GM23338 (cell line): Measurements from ENCODE around the gene TGFBR1. TPM values are rescaled to one million over a fixed set of nuclear protein-coding genes. Genes with fewer than 3 reads are reported as not detected.

Source experiments
- ATAC-seq: fragments of 200-7000 bp; cut with Tn5 transposase; 3 replicates; pipeline ENCODE4 v1.9.1; 2020
- DNase-seq: peaks from one replicate; pipeline ENCODE4 v3.0.0-alpha.2; 2015; ENCODE audit warnings: low spot score
- H2AFZ ChIP-seq: fragments of 200-600 bp; sonication (generic); 2 replicates; pipeline ENCODE4 v1.8.0; 2016; ENCODE audit warnings: antibody characterized with exemption, mild to moderate bottlenecking, moderate library complexity
- H3F3A ChIP-seq: fragments of 200-600 bp; sonication (generic); replicated peaks from 2 replicates; pipeline ENCODE4 v1.8.0; 2017; ENCODE audit warnings: antibody characterized with exemption, mixed run types, low read depth
- H3K27ac ChIP-seq: fragments of 200-600 bp; sonication (generic); 2 replicates; pipeline ENCODE4 v1.6.1; 2016; ENCODE audit warnings: low read depth
- H3K27me3 ChIP-seq: fragments of 200-600 bp; sonication (generic); 2 replicates; pipeline ENCODE4 v1.8.0; 2016; ENCODE audit warnings: mild to moderate bottlenecking, mixed run types, moderate library complexity; ENCODE audit not compliant: insufficient read depth
- H3K36me3 ChIP-seq: fragments of 200-600 bp; sonication (generic); 2 replicates; pipeline ENCODE4 v1.8.0; 2016; ENCODE audit warnings: mild to moderate bottlenecking; ENCODE audit not compliant: insufficient read depth
- H3K4me1 ChIP-seq: fragments of 200-600 bp; sonication (generic); 2 replicates; pipeline ENCODE4 v1.8.0; 2016; ENCODE audit warnings: mild to moderate bottlenecking, moderate library complexity; ENCODE audit not compliant: insufficient read depth
- H3K4me2 ChIP-seq: fragments of 200-600 bp; sonication (generic); 2 replicates; pipeline ENCODE4 v1.7.1; 2017; ENCODE audit warnings: mixed run types
- H3K4me3 ChIP-seq: fragments of 200-600 bp; sonication (generic); 2 replicates; pipeline ENCODE4 v1.6.1; 2016; ENCODE audit warnings: mixed run types
- H3K79me2 ChIP-seq: fragments of 200-600 bp; sonication (generic); replicated peaks from 2 replicates; pipeline ENCODE4 v1.8.0; 2017; ENCODE audit warnings: mild to moderate bottlenecking; ENCODE audit not compliant: insufficient read depth
- H3K9me2 ChIP-seq: fragments of 200-600 bp; sonication (generic); 2 replicates; pipeline ENCODE4 v1.8.0; 2017; ENCODE audit not compliant: insufficient read depth
- H4K20me1 ChIP-seq: fragments of 200-600 bp; sonication (generic); replicated peaks from 2 replicates; pipeline ENCODE4 v1.8.0; 2017; ENCODE audit warnings: mild to moderate bottlenecking; ENCODE audit not compliant: insufficient read depth
- H3K27ac Mint-ChIP-seq: 2 replicates; pipeline ENCODE4 v1.8.0; 2020; ENCODE audit warnings: inconsistent platforms, mild to moderate bottlenecking, moderate library complexity, mixed read lengths
- H3K27me3 Mint-ChIP-seq: 3 replicates; pipeline ENCODE4 v1.8.0; 2022; ENCODE audit warnings: low read depth, mild to moderate bottlenecking, moderate library complexity, mixed read lengths, inconsistent platforms; ENCODE audit not compliant: insufficient read depth, poor library complexity
- H3K36me3 Mint-ChIP-seq: 3 replicates; pipeline ENCODE4 v1.8.0; 2021; ENCODE audit warnings: low read depth, mild to moderate bottlenecking, inconsistent platforms, moderate library complexity, mixed read lengths
- H3K4me1 Mint-ChIP-seq: 3 replicates; pipeline ENCODE4 v1.8.0; 2020; ENCODE audit warnings: mild to moderate bottlenecking, inconsistent platforms, mixed read lengths
- H3K4me3 Mint-ChIP-seq: 3 replicates; pipeline ENCODE4 v1.8.0; 2021; ENCODE audit warnings: moderate library complexity, mild to moderate bottlenecking, inconsistent platforms, mixed read lengths
- H3K9me3 Mint-ChIP-seq: 3 replicates; pipeline ENCODE4 v1.8.0; 2020; ENCODE audit warnings: moderate library complexity, mild to moderate bottlenecking, inconsistent platforms, mixed read lengths
- CREB1 ChIP-seq: fragments of 250-450 bp; sonication (Bioruptor Pico); IDR thresholded peaks from 2 replicates; pipeline ENCODE4 v1.5.0; 2020; ENCODE audit warnings: low read depth, mild to moderate bottlenecking, moderate library complexity
- CTCF ChIP-seq, 2 experiments: fragments of 200-600 bp in 1 of 2; sonication (generic) in 1 of 2; conservative IDR thresholded peaks; 2 replicates each; pipeline versions ENCODE4 v1.5.1 to v1.6.1; 2016 to 2017; ENCODE audit warnings: antibody characterized with exemption in 2 of 2, low read depth in 2 of 2, mild to moderate bottlenecking in 2 of 2, moderate library complexity in 1 of 2
- EZH2 ChIP-seq: fragments of 200-600 bp; sonication (generic); IDR thresholded peaks from one replicate; pipeline ENCODE4 v1.8.0; 2017; ENCODE audit warnings: antibody characterized with exemption, mild to moderate bottlenecking, low read depth; ENCODE audit not compliant: unreplicated experiment
- EZH2phosphoT487 ChIP-seq: fragments of 200-600 bp; sonication (generic); IDR thresholded peaks from one replicate; pipeline ENCODE4 v1.8.1; 2018; ENCODE audit warnings: antibody characterized with exemption; ENCODE audit not compliant: unreplicated experiment
- JUNB ChIP-seq: IDR thresholded peaks from one replicate; pipeline ENCODE4 v1.6.1; 2016; ENCODE audit warnings: antibody characterized with exemption; ENCODE audit not compliant: unreplicated experiment
- NANOG ChIP-seq: IDR thresholded peaks from 2 replicates; pipeline ENCODE4 v1.6.1; 2016; ENCODE audit warnings: antibody characterized with exemption, borderline replicate concordance
- POLR2AphosphoS5 ChIP-seq: IDR thresholded peaks from 2 replicates; pipeline ENCODE4 v1.6.1; 2016; ENCODE audit warnings: antibody characterized with exemption, low read depth
- REST ChIP-seq: IDR thresholded peaks from one replicate; pipeline ENCODE4 v1.6.1; 2018; ENCODE audit warnings: antibody characterized with exemption; ENCODE audit not compliant: unreplicated experiment
- ZNF114 ChIP-seq: fragments of 250-450 bp; sonication (Bioruptor Pico); IDR thresholded peaks from 2 replicates; pipeline ENCODE4 v1.5.0; 2020; ENCODE audit warnings: mild to moderate bottlenecking, moderate library complexity
- ZNF331 ChIP-seq: fragments of 250-450 bp; sonication (Bioruptor Pico); IDR thresholded peaks from 2 replicates; pipeline ENCODE4 v1.5.0; 2020; ENCODE audit warnings: low read depth, mild to moderate bottlenecking, moderate library complexity
- polyA plus RNA-seq: library from polyadenylated mRNA; unstranded; fragments of >200 nt; fragmentation: Nextera tagmentation; extraction: Ambion mirVana; gene quantifications from 2 replicates; pipeline ENCODE4 v1.2.1, GENCODE V29; 2016
- total RNA-seq: library from RNA; depleted of rRNA; stranded (reverse); fragments of >200 nt; shearing (Covaris generic); gene quantifications from 2 replicates; pipeline ENCODE4 v1.2.3, GENCODE V29; 2014

Gene TGFBR1
- total and polyA plus RNA-seq, 2 experiments from 2014 or later: 9.3 to 40.2 TPM

- no peak for TF ChIP-seq CTCF (conservative IDR thresholded peaks at IDR 0.05; ENCODE audit: low read depth in 2 of 2)
- no peak for TF ChIP-seq JUNB
- TF ChIP-seq EZH2: no peak
- TF ChIP-seq CREB1 (CRISPR knock-in tag): no peak
- no peak for TF ChIP-seq REST
- no peak for TF ChIP-seq ZNF114
Observed at GRCh38 chr9:99090336-99091130, 14.4 kb upstream of the TGFBR1 start (continued).

- Histone ChIP-seq H4K20me1 (no peaks in the 10 kb centered on the region), H3K79me2 (no peaks in the 10 kb centered on the region), H3K4me2 (no peak overlapping the region), H3K27me3 (no peaks in the 10 kb centered on the region), H3F3A (no peaks in the 10 kb centered on the region), H2AFZ (no peak overlapping the region), H3K36me3 (0 out of 2 replicates have a peak, but pooled peaks cover 3% of the 10 kb centered on the region), H3K27ac (no peak overlapping the region), H3K4me3 (no peak overlapping the region), H3K9me2 (0 out of 2 replicates have a peak, but pooled peaks cover under 1% of the 10 kb centered on the region), H3K4me1 (no peaks in the 10 kb centered on the region; the same call in 1 of the 2 replicates)
- peaks cover 23% of the 10 kb centered on the region for H3K9me3 Mint-ChIP-seq
- H3K4me3 Mint-ChIP-seq: no peak overlapping the region
- no peak for ATAC-seq
- peaks cover 1% of the 10 kb centered on the region for H3K27me3 Mint-ChIP-seq
- 0 out of 3 replicates have a peak, but pooled peaks cover 3% of the 10 kb centered on the region for H3K36me3 Mint-ChIP-seq
- peaks cover 14% of the 10 kb centered on the region for H3K4me1 Mint-ChIP-seq
- no peak overlapping the region for H3K27ac Mint-ChIP-seq
- no peak for DNase-seq
- TF ChIP-seq ZNF331 (CRISPR knock-in tag) (no peak), REST (no peak), EZH2 (no peak), NANOG (no peak), CREB1 (CRISPR knock-in tag) (no peak), CTCF (conservative IDR thresholded peaks at IDR 0.05; ENCODE audit: low read depth in 2 of 2) (no peak), EZH2phosphoT487 (no peak), POLR2AphosphoS5 (no peak)
Observed at GRCh38 chr9:99092643-99093491, 12.0 kb upstream of the TGFBR1 start.
